ENCODE measurements around the gene OR52K2.

The OR52K2 gene

DNA sequence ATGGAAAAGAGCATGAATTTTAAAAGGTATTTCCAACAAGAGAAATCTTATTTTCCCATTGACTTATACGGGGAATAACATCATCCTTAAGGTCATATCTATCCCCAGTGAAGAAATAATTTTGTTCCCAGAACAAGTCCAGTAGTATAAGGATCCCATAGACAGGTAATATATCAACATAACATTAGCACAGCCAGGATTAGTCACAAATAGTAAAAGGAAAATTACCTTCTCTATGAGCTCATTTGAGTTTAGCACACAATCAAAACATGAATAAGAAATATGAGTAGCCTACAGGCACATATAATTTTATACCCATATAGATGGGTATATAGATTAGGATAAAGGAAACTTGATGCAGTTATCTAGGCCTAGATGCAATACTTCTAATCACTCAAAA, 30.5 kb downstream of the OR52K2 start:
- ATAC-seq = no peak
- TF ChIP-seq, protein P1, sequence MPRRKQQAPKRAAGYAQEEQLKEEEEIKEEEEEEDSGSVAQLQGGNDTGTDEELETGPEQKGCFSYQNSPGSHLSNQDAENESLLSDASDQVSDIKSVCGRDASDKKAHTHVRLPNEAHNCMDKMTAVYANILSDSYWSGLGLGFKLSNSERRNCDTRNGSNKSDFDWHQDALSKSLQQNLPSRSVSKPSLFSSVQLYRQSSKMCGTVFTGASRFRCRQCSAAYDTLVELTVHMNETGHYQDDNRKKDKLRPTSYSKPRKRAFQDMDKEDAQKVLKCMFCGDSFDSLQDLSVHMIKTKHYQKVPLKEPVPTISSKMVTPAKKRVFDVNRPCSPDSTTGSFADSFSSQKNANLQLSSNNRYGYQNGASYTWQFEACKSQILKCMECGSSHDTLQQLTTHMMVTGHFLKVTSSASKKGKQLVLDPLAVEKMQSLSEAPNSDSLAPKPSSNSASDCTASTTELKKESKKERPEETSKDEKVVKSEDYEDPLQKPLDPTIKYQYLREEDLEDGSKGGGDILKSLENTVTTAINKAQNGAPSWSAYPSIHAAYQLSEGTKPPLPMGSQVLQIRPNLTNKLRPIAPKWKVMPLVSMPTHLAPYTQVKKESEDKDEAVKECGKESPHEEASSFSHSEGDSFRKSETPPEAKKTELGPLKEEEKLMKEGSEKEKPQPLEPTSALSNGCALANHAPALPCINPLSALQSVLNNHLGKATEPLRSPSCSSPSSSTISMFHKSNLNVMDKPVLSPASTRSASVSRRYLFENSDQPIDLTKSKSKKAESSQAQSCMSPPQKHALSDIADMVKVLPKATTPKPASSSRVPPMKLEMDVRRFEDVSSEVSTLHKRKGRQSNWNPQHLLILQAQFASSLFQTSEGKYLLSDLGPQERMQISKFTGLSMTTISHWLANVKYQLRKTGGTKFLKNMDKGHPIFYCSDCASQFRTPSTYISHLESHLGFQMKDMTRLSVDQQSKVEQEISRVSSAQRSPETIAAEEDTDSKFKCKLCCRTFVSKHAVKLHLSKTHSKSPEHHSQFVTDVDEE (CRISPR knock-in tag; IDR thresholded peaks at IDR 0.05) = no peak
- TF ChIP-seq ZNF8 (CRISPR knock-in tag; IDR thresholded peaks at IDR 0.05) (no peak), ARNTL (CRISPR knock-in tag; IDR thresholded peaks at IDR 0.05; ENCODE audit: borderline replicate concordance, low read depth) (no peak), RARB (CRISPR knock-in tag; IDR thresholded peaks at IDR 0.05) (no peak), ZFP30 (CRISPR knock-in tag; IDR thresholded peaks at IDR 0.05) (no peak), TOX (CRISPR knock-in tag; IDR thresholded peaks at IDR 0.05; ENCODE audit: borderline replicate concordance) (no peak), ZNF70 (CRISPR knock-in tag; IDR thresholded peaks at IDR 0.05) (no peak), BACH2 (CRISPR knock-in tag; IDR thresholded peaks at IDR 0.05; ENCODE audit: borderline replicate concordance) (no peak), GLIS3 (CRISPR knock-in tag; IDR thresholded peaks at IDR 0.05) (no peak), TCF4 (CRISPR knock-in tag; IDR thresholded peaks at IDR 0.05; ENCODE audit: borderline replicate concordance) (no peak), ZNF565 (CRISPR knock-in tag; conservative IDR thresholded peaks at IDR 0.05; ENCODE audit: low read depth) (no peak), OSR1 (CRISPR knock-in tag; IDR thresholded peaks at IDR 0.05) (no peak), ISL1 (CRISPR knock-in tag; IDR thresholded peaks at IDR 0.05) (no peak), SNAI2 (CRISPR knock-in tag; IDR thresholded peaks at IDR 0.05) (no peak)
- TF ChIP-seq, protein P2, sequence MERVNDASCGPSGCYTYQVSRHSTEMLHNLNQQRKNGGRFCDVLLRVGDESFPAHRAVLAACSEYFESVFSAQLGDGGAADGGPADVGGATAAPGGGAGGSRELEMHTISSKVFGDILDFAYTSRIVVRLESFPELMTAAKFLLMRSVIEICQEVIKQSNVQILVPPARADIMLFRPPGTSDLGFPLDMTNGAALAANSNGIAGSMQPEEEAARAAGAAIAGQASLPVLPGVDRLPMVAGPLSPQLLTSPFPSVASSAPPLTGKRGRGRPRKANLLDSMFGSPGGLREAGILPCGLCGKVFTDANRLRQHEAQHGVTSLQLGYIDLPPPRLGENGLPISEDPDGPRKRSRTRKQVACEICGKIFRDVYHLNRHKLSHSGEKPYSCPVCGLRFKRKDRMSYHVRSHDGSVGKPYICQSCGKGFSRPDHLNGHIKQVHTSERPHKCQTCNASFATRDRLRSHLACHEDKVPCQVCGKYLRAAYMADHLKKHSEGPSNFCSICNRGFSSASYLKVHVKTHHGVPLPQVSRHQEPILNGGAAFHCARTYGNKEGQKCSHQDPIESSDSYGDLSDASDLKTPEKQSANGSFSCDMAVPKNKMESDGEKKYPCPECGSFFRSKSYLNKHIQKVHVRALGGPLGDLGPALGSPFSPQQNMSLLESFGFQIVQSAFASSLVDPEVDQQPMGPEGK (CRISPR knock-in tag; IDR thresholded peaks at IDR 0.05; ENCODE audit: borderline replicate concordance) = no peak
- TF ChIP-seq, protein P3, sequence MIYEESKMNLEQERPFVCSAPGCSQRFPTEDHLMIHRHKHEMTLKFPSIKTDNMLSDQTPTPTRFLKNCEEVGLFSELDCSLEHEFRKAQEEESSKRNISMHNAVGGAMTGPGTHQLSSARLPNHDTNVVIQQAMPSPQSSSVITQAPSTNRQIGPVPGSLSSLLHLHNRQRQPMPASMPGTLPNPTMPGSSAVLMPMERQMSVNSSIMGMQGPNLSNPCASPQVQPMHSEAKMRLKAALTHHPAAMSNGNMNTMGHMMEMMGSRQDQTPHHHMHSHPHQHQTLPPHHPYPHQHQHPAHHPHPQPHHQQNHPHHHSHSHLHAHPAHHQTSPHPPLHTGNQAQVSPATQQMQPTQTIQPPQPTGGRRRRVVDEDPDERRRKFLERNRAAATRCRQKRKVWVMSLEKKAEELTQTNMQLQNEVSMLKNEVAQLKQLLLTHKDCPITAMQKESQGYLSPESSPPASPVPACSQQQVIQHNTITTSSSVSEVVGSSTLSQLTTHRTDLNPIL (CRISPR knock-in tag; IDR thresholded peaks at IDR 0.05; ENCODE audit: low read depth) = no peak
- TF ChIP-seq, protein P4, sequence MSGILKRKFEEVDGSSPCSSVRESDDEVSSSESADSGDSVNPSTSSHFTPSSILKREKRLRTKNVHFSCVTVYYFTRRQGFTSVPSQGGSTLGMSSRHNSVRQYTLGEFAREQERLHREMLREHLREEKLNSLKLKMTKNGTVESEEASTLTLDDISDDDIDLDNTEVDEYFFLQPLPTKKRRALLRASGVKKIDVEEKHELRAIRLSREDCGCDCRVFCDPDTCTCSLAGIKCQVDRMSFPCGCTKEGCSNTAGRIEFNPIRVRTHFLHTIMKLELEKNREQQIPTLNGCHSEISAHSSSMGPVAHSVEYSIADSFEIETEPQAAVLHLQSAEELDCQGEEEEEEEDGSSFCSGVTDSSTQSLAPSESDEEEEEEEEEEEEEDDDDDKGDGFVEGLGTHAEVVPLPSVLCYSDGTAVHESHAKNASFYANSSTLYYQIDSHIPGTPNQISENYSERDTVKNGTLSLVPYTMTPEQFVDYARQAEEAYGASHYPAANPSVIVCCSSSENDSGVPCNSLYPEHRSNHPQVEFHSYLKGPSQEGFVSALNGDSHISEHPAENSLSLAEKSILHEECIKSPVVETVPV (CRISPR knock-in tag; IDR thresholded peaks at IDR 0.05) = no peak
- TF ChIP-seq, protein P5, sequence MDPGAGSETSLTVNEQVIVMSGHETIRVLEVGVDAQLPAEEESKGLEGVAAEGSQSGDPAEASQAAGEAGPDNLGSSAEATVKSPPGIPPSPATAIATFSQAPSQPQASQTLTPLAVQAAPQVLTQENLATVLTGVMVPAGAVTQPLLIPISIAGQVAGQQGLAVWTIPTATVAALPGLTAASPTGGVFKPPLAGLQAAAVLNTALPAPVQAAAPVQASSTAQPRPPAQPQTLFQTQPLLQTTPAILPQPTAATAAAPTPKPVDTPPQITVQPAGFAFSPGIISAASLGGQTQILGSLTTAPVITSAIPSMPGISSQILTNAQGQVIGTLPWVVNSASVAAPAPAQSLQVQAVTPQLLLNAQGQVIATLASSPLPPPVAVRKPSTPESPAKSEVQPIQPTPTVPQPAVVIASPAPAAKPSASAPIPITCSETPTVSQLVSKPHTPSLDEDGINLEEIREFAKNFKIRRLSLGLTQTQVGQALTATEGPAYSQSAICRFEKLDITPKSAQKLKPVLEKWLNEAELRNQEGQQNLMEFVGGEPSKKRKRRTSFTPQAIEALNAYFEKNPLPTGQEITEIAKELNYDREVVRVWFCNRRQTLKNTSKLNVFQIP (CRISPR knock-in tag; IDR thresholded peaks at IDR 0.05; ENCODE audit: borderline replicate concordance, low read depth) = no peak

DNA sequence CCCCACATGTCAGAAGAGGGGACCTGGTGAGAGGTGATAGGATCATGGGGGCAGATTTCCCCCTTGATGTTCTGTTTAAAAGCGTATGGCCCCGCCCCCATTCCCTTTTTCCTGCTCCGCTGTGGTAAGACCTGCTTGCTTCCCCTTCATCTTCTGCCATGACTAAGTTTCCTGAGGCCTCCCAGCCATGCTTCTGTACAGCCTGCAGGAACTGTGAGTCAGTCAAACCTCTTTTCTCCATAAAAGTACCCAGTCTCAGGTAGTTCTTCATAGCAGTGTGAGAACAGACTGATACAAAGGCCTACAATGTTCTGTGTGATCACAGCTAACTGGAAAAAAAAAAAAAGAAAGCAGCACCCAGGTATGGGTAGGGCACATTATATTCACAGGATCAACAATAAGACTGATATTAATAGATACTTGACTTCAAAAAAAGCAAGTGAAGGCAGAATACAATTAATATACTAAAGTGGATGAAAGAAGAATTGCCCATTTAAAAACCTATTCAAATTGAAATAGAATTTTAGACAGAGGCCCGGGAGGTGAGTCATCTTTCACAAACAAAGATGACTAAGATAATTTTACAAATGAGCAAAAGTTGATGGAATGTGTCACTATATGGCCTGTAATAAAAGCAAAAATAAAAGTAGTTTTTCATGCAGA, 31.6 kb downstream of the OR52K2 start:
- ATAC-seq = no peak

DNA sequence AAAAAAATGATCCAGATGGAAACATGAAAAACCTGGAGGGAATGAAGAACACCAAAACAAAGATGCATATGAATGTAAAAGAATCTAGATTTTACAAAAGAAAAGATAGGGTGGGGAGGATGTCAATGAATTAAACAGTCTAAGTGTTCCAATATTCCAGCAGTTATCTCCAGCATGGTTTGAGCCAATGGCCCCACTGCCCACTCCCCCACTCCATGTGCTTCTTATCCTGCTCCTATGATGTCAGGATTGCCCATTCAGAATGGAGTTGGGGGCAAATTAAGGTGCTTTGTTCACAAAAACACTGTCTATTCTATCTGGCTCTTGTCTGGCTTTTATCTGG, 32.1 kb downstream of the OR52K2 start:
- TF ChIP-seq SNAI2 (CRISPR knock-in tag; IDR thresholded peaks at IDR 0.05) = no peak
- TF ChIP-seq CSDC2 (CRISPR knock-in tag; IDR thresholded peaks at IDR 0.05) = no peak
- TF ChIP-seq, protein P3 (CRISPR knock-in tag; IDR thresholded peaks at IDR 0.05; ENCODE audit: low read depth) = no peak
- TF ChIP-seq ARNTL (CRISPR knock-in tag; IDR thresholded peaks at IDR 0.05; ENCODE audit: borderline replicate concordance, low read depth) = no peak
- ATAC-seq = no peak

More for the DNA sequence above, 31.6 kb downstream of the OR52K2 start:
- no peak for TF ChIP-seq ZFP3 (CRISPR knock-in tag; IDR thresholded peaks at IDR 0.05)
- TF ChIP-seq ZNF8 (CRISPR knock-in tag; IDR thresholded peaks at IDR 0.05) = no peak
- no peak for TF ChIP-seq ZFP30 (CRISPR knock-in tag; IDR thresholded peaks at IDR 0.05)

All from SK-N-SH treated with all-trans-retinoic acid at 6 μM for 48 hours (cell line).